ENCODE results near the gene PAPPA2.
A peak's percentile ranks its signal among the peaks of the same experiment; 100 is the strongest.

PAPPA2 gene

GRCh38 chr1:176494436-176494835, 31.5 kb downstream of the PAPPA2 start:
- no peak for DNase-seq (ENCODE audit: low spot score)

GRCh38 chr1:176499671-176500070, 36.7 kb downstream of the PAPPA2 start:
- DNase-seq (ENCODE audit: low spot score), result no peak

GRCh38 chr1:176501599-176501998, 38.6 kb downstream of the PAPPA2 start:
- DNase-seq (ENCODE audit: low spot score), result no peak

GRCh38 chr1:176504848-176505553, 42.0 kb downstream of the PAPPA2 start:
- no peak for DNase-seq (ENCODE audit: low spot score)

GRCh38 chr1:176512966-176513365, 50.0 kb downstream of the PAPPA2 start:
- DNase-seq (ENCODE audit: low spot score), result no peak

- no peak for DNase-seq (ENCODE audit: low spot score)
These were observed 52.3 kb downstream of the PAPPA2 start for GRCh38 chr1:176515310-176515709.

GRCh38 chr1:176517484-176517883, 54.5 kb downstream of the PAPPA2 start:
- DNase-seq (ENCODE audit: low spot score), result no peak

- no peak for DNase-seq (ENCODE audit: low spot score)
These were observed 58.2 kb downstream of the PAPPA2 start for GRCh38 chr1:176521211-176521610.

GRCh38 chr1:176522310-176522845, 59.4 kb downstream of the PAPPA2 start:
- no peak for DNase-seq (ENCODE audit: low spot score)

GRCh38 chr1:176529395-176530090, 66.6 kb downstream of the PAPPA2 start:
- no peak for DNase-seq (ENCODE audit: low spot score)

- DNase-seq (ENCODE audit: low spot score), result no peak
These were observed 68.1 kb downstream of the PAPPA2 start for GRCh38 chr1:176531036-176531435.

GRCh38 chr1:176531921-176532897, 69.2 kb downstream of the PAPPA2 start:
- DNase-seq (ENCODE audit: low spot score), result no peak

- DNase-seq (ENCODE audit: low spot score), result no peak
These were observed 70.0 kb downstream of the PAPPA2 start for GRCh38 chr1:176533020-176533419.

GRCh38 chr1:176536588-176536987, 73.6 kb downstream of the PAPPA2 start:
- DNase-seq (ENCODE audit: low spot score), result no peak

GRCh38 chr1:176539018-176539417, 76.0 kb downstream of the PAPPA2 start:
- no peak for DNase-seq (ENCODE audit: low spot score)

- no peak for DNase-seq (ENCODE audit: low spot score)
These were observed 77.5 kb downstream of the PAPPA2 start for GRCh38 chr1:176540428-176540827.

- no peak for DNase-seq (ENCODE audit: low spot score)
These were observed 78.7 kb downstream of the PAPPA2 start for GRCh38 chr1:176541663-176542062.

- peak; percentile 39 for DNase-seq (ENCODE audit: low spot score)
These were observed 79.4 kb downstream of the PAPPA2 start for GRCh38 chr1:176542352-176542751.

GRCh38 chr1:176543360-176544129, 80.6 kb downstream of the PAPPA2 start:
- no peak for DNase-seq (ENCODE audit: low spot score)

GRCh38 chr1:176545034-176545639, 82.2 kb downstream of the PAPPA2 start:
- no peak for DNase-seq (ENCODE audit: low spot score)

GRCh38 chr1:176546825-176547224, 83.8 kb downstream of the PAPPA2 start:
- no peak for DNase-seq (ENCODE audit: low spot score)
